Epithelial cell of proximal tubule (primary cell): ENCODE results near the gene ASTN1. TPM values are rescaled to one million over a fixed set of nuclear protein-coding genes. Genes with fewer than 3 reads are reported as not detected.

Experiments used
- DNase-seq: peaks from one replicate; pipeline ENCODE4 v3.0.0-alpha.2; 2011; ENCODE audit warnings: low read depth
- H3K4me3 ChIP-seq: 2 replicates; pipeline ENCODE4 v1.5.1; 2011; ENCODE audit warnings: low read depth, mild to moderate bottlenecking, low read length
- total RNA-seq: library from RNA; depleted of rRNA; stranded (reverse); fragments of >200 nt; gene quantifications from 2 replicates; pipeline ENCODE4 v1.2.3, GENCODE V29; 2015
- TF ChIP-seq, protein P1 (sequence below): conservative IDR thresholded peaks from 2 replicates; pipeline ENCODE4 v1.5.1; 2012; ENCODE audit warnings: low read depth, mild to moderate bottlenecking, low read length

Gene ASTN1
- total RNA-seq, 1 donor from 2014 or later = 0.23 TPM

DNA sequence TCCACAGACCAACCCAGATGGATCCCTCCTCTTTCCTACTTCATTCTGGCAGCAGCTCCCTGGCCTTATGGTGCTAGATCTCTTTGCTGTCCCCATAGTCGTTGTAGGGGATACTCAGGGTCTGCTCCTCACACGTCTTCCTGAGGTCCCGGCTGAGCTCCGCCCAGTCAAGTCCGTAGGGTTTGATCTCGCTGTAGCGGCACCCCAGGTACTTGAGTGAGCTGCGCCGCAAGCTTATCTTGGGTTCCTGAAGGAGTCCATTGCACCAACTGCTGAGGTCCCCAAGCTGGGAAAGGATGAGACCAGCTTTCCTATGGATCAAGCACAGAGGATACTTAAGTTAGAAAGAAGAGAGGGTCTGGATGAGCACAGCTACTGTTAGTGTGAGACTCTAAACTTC is 300.3 kb downstream of the ASTN1 start:
- H3K4me3 ChIP-seq = no peak overlapping the region
- TF ChIP-seq, protein P1, sequence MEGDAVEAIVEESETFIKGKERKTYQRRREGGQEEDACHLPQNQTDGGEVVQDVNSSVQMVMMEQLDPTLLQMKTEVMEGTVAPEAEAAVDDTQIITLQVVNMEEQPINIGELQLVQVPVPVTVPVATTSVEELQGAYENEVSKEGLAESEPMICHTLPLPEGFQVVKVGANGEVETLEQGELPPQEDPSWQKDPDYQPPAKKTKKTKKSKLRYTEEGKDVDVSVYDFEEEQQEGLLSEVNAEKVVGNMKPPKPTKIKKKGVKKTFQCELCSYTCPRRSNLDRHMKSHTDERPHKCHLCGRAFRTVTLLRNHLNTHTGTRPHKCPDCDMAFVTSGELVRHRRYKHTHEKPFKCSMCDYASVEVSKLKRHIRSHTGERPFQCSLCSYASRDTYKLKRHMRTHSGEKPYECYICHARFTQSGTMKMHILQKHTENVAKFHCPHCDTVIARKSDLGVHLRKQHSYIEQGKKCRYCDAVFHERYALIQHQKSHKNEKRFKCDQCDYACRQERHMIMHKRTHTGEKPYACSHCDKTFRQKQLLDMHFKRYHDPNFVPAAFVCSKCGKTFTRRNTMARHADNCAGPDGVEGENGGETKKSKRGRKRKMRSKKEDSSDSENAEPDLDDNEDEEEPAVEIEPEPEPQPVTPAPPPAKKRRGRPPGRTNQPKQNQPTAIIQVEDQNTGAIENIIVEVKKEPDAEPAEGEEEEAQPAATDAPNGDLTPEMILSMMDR = no peak
- DNase-seq = no peak

DNA sequence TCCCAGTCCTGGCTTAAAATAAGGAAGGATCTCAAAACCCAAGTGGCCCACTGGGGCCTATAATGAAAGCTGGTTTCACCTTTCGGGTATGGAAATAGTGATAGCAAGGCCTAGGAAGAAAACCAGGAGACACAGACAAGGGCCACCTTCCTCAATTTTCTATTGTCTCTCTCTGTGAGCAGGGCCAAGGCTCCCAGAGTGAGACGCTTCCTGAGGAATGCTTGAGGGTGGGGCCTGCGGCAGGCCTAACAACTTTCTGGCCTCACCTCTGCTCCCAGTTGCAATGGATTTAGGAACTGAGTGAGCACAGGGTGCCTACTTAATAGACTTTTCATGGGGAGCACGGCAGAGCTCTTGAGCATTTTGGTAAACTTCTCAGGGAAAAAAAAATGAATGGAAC is 300.9 kb downstream of the ASTN1 start:
- H3K4me3 ChIP-seq = no peak overlapping the region
- TF ChIP-seq, protein P1 = no peak
- DNase-seq = no peak

DNA sequence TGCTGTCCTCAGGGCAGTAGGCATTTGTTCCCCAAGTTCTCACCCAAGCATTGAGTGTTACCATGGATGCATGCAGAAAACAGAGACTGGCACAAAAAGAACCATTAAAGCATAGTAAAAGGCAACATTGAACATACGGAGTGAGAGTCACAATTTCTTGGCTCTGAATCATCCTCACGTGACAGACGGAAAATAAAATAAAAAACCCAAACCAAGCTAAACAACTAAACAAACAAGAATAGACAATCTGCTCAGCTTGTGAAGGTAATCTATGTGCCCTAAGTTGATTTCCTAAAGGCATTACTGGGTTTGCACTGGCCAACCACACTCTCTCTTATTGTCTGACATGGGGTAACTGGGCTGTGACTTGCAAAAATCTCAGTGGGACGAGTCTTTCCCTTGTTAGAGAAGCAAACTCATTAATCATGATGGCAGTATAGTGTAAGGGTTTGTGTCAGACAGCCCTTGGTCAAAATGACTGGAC is 306.0 kb downstream of the ASTN1 start:
- TF ChIP-seq, protein P1 = no peak

DNA sequence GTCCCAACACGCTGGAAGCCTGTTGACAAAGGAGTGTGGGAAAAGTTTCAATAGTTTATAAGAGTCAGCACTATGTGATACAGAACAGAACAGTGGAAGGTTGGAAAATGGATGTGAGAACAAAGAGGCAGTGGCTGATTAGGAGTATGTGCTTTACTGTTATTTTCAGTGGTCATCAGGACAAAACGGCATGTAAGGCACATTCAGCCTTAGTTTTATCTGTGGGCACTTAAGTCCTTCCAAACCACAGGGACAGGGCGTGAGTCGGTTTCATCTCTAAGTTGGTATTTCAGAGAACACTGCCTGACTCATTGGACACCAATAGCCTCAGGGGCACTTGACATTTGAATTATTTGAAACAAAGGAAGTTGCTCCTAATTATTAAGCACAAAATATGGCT is 306.9 kb downstream of the ASTN1 start:
- no peak for DNase-seq
- TF ChIP-seq, protein P1 = no peak
- no peak overlapping the region for H3K4me3 ChIP-seq

More for the DNA sequence above, 306.0 kb downstream of the ASTN1 start:
- no peak overlapping the region for H3K4me3 ChIP-seq
- no peak for DNase-seq

DNA sequence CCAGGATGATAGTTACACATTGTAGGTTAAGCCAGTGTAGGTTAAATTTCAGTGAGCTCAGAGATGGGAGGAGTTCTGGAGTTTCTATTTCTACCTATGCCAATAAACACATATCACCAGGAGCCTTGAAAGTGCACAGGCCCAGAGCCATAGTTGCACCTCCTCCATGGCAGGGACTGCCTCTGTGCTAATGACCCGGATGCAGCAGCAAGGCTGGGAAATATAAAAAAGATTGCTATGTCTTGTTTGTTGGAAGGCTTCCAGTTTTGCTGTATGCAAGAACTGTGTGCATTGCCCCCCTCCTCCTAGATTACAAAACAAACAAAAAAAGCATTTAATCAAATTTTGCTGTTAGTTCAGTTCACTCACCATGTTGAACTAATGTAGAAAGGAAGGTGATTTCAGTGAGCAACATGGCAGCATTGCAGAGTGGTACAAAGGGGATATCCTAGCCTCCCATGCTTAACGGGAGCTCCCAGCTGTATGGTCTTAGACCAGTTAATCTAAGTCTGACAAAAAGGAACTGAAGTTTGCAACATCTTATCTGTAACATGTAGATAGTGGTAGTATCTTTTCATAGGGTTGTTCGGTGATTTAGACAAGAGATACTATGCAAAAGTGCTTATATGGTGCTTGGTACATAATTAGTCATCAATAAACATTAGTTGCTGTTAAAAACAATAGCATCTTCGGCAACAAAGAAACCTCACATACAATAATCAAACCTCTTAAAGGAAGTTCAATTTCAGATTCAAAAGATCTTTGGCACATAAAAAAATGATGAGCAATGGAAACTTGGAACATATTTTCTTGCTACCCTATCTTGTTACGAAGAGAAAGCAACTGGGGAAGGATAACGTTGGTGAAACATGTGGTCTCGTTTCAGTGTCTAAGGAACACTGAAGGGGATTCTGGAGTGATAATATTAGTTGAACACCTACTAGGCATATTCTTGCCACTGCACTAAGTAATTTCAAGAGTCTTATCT is 309.5 kb downstream of the ASTN1 start:
- H3K4me3 ChIP-seq = no peak overlapping the region
- TF ChIP-seq, protein P1 = no peak
- no peak for DNase-seq

DNA sequence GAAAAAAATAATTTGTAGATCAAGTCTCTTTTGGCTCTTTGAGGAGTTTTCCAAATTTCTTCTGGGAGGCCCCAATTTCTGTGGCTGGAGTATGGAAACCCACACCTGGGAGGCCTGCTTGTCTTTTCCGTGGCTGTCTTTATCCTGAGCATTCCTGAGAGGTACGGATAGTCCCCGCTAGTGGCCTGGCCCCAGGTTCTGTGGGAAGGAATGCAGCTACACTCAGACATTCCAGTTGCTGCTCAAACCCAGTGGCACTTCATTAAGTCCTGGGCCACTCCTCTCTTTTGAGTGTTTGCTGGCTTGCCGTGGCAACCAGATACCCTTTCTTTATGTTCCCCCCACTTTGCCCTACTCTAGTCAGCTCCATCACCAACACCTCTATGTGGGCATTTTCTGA is 310.4 kb downstream of the ASTN1 start:
- H3K4me3 ChIP-seq = no peak overlapping the region
- TF ChIP-seq, protein P1 = no peak
- DNase-seq = no peak
